ENCODE data around the gene SPTBN1.
"Not testable (repeated sequence)": the region's sequence is repeated elsewhere in the genome, so short reads cannot be mapped to it uniquely, and the experiment has no call there.

The SPTBN1 gene

GRCh38 chr2:54680397-54681041 lies 224.4 kb downstream of the SPTBN1 start:
- DNase-seq, result no peak

GRCh38 chr2:54681416-54681815 lies 225.3 kb downstream of the SPTBN1 start:
- no peak for DNase-seq

- DNase-seq, result no peak
Measured at GRCh38 chr2:54683596-54683995, 227.5 kb downstream of the SPTBN1 start.

GRCh38 chr2:54685263-54685775 lies 229.2 kb downstream of the SPTBN1 start:
- DNase-seq, result no peak

- no peak for DNase-seq
Measured at GRCh38 chr2:54687595-54688152, 231.5 kb downstream of the SPTBN1 start.

- DNase-seq, result no peak
Measured at GRCh38 chr2:54691445-54692135, 235.5 kb downstream of the SPTBN1 start.

GRCh38 chr2:54692556-54692955 lies 236.4 kb downstream of the SPTBN1 start:
- no peak for DNase-seq

GRCh38 chr2:54695378-54695777 lies 239.3 kb downstream of the SPTBN1 start:
- DNase-seq, result no peak

GRCh38 chr2:54697934-54698333 lies 241.8 kb downstream of the SPTBN1 start:
- no peak for DNase-seq

GRCh38 chr2:54698926-54699325 lies 242.8 kb downstream of the SPTBN1 start:
- DNase-seq, result not testable (repeated sequence)

GRCh38 chr2:54699665-54700064 lies 243.5 kb downstream of the SPTBN1 start:
- no peak for DNase-seq

- DNase-seq, result no peak
Measured at GRCh38 chr2:54701029-54701428, 244.9 kb downstream of the SPTBN1 start.

GRCh38 chr2:54704238-54704637 lies 248.1 kb downstream of the SPTBN1 start:
- no peak for DNase-seq

GRCh38 chr2:54704688-54705605 lies 248.8 kb downstream of the SPTBN1 start:
- peak; percentile 47 for DNase-seq

GRCh38 chr2:54706622-54707021 lies 250.5 kb downstream of the SPTBN1 start:
- DNase-seq, result no peak

GRCh38 chr2:54708584-54709335 lies 252.6 kb downstream of the SPTBN1 start:
- no peak for DNase-seq

- no peak for DNase-seq
Measured at GRCh38 chr2:54709336-54709809, 253.2 kb downstream of the SPTBN1 start.

- DNase-seq, result no peak
Measured at GRCh38 chr2:54710216-54710615, 254.1 kb downstream of the SPTBN1 start.

GRCh38 chr2:54712516-54712915 lies 256.4 kb downstream of the SPTBN1 start:
- DNase-seq, result no peak

GRCh38 chr2:54714996-54715395 lies 258.9 kb downstream of the SPTBN1 start:
- DNase-seq, result no peak

GRCh38 chr2:54716375-54716774 lies 260.2 kb downstream of the SPTBN1 start:
- no peak for DNase-seq

- no peak for DNase-seq
Measured at GRCh38 chr2:54720563-54720962, 264.4 kb downstream of the SPTBN1 start.

All from NCI-H1105 (cell line).